Measurements from ENCODE around the gene PABPN1L. TPM values are rescaled to one million over a fixed set of nuclear protein-coding genes. Genes with fewer than 3 reads are reported as not detected.

PABPN1L gene
- total RNA-seq, 1 experiment from 2014 or later, result 0.57 TPM

- ChIA-PET RAD21 (ENCODE audit: low non-redundant PET in 1 of 2, low total read pairs in 2 of 2, uncharacterized antibody in 2 of 2, unreplicated experiment in 2 of 2) (interaction anchor here in 1 of 2 experiments (1.2 kb wide), 1 partner anchor 352 kb away, joined by 3 read pairs; no protein-coding TSS in a partner anchor), POLR2A (no interaction called here), CTCF (interaction anchor here (0.7 to 1.6 kb wide), 6 partner anchors 13 to 401 kb away, joined by 3 to 11 read pairs (median 3); no protein-coding TSS in a partner anchor)
- Histone ChIP-seq H3K79me2 (ENCODE audit: insufficient read depth, low read length) (peaks cover 10% of the 10 kb centered on the region), H3K27me3 (ENCODE audit: insufficient read depth, low read length) (no peaks in the 10 kb centered on the region), H4K20me1 (ENCODE audit: insufficient read depth) (no peaks in the 10 kb centered on the region), H3K4me1 (ENCODE audit: control insufficient read depth in 1 of 2, insufficient read depth in 2 of 2, low read length in 2 of 2) (peaks cover 16 to 39% of the 10 kb centered on the region in 2 experiments), H3K4me2 (ENCODE audit: low read length) (no peak overlapping the region), H3K9me2 (ENCODE audit: insufficient read depth) (no peaks in the 10 kb centered on the region), H3K9ac (ENCODE audit: low read length) (no peak overlapping the region), H3K36me3 (ENCODE audit: control insufficient read depth in 1 of 2, insufficient read depth in 2 of 2, low read length in 2 of 2) (peaks cover 0 to 5% of the 10 kb centered on the region in 2 experiments; a peak in 1 of 4 replicates), H2AFZ (ENCODE audit: low read depth, low read length, poor library complexity, severe bottlenecking) (no peak overlapping the region), H3K9me3 (ENCODE audit: control insufficient read depth in 1 of 2, insufficient read depth in 1 of 2, low read depth in 1 of 2, low read length in 2 of 2) (no peaks in the 10 kb centered on the region), H3K27ac (ENCODE audit: low read depth, low read length) (no peak overlapping the region), H3K4me3 (replicated peaks in 1 of 2; ENCODE audit: low read depth in 1 of 2, low read length in 2 of 2) (no peak overlapping the region)
- intact Hi-C loops (cut with micrococcal nuclease), result loop anchor here (10.0 kb wide), 2 partner anchors 240 to 750 kb away; partner anchors contain the start of gene RPL13
- DNase-seq (ENCODE audit: low read depth, low spot score) (no peak), ATAC-seq (no peak)
- TF ChIP-seq ATF3 (IDR thresholded peaks at IDR 0.05), result no peak
- TF ChIP-seq CBX3 (IDR thresholded peaks at IDR 0.05; ENCODE audit: low read depth), result no peak
- no peak for TF ChIP-seq YY1 (IDR thresholded peaks at IDR 0.05; ENCODE audit: extremely low read depth, insufficient replicate concordance, low read depth, low read length)
- no peak for TF ChIP-seq SIN3A (IDR thresholded peaks at IDR 0.05; ENCODE audit: low read depth)
- no peak for TF ChIP-seq RAD21 (IDR thresholded peaks at IDR 0.05; ENCODE audit: low read depth)
- no peak for TF ChIP-seq EZH2 (IDR thresholded peaks at IDR 0.05)
- TF ChIP-seq TCF7L2 (IDR thresholded peaks at IDR 0.05; ENCODE audit: borderline replicate concordance, extremely low read depth, insufficient read depth, insufficient read length), result no peak
- no peak for TF ChIP-seq FOSL1 (IDR thresholded peaks at IDR 0.05; ENCODE audit: low read depth)
- no peak for TF ChIP-seq POLR2AphosphoS5 (IDR thresholded peaks at IDR 0.05; ENCODE audit: low read depth, low read length)
- TF ChIP-seq SRF (IDR thresholded peaks at IDR 0.05; ENCODE audit: low read depth), result no peak
- TF ChIP-seq POLR2A (IDR thresholded peaks at IDR 0.05; ENCODE audit: borderline replicate concordance, extremely low read depth, insufficient read depth, insufficient read length), result no peak
- no peak for TF ChIP-seq EZH2phosphoT487 (IDR thresholded peaks at IDR 0.05; ENCODE audit: borderline replicate concordance)
- no peak for TF ChIP-seq REST (IDR thresholded peaks at IDR 0.05; ENCODE audit: low read depth)
- no peak for TF ChIP-seq EGR1 (IDR thresholded peaks at IDR 0.05; ENCODE audit: low read depth)
- no peak for TF ChIP-seq ZNF274 (IDR thresholded peaks at IDR 0.05; ENCODE audit: low read depth, low read length)
- no peak for TF ChIP-seq SP1 (IDR thresholded peaks at IDR 0.05; ENCODE audit: low read depth)
- TF ChIP-seq ELF1 (IDR thresholded peaks at IDR 0.05; ENCODE audit: borderline replicate concordance, low read depth), result no peak
- BruUV-seq (replicated peaks), result no TSS peak
Measured at GRCh38 chr16:88815227-88815626, 51.2 kb downstream of the PABPN1L start.

Measured in HCT116 (cell line).